Stimulated activated CD8-positive, alpha-beta memory T cell treated with anti-CD3 and anti-CD28 coated beads, Interleukin-2, amount 100 ng/mL, for 1 hour (primary cell): ENCODE measurements around the gene GSKIP.

Experiments
- DNase-seq, 2 donors: peaks; one replicate each; pipeline ENCODE4 v3.0.0-alpha.2; 2020; ENCODE audit warnings: low read depth in 2 of 2

GSKIP gene

DNA sequence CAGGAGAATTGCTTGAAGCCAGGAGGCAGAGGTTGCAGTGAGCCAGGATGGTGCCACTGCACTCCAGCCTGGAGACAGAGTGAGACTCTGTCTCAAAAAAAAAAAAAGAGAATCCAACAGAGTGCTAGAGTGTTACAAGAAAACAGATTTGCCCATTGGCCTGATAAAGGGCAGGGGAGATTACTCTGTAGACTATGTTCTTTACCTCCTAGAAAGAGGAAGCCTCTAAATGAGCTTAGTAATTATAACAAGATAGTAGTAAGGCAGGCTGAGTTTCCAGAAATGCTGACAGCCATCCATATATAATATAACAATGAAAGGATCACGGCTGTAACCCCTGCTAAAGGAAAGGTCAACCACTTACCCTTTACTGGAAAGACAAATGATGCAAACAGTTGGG is 53.0 kb downstream of the GSKIP start:
- no peak for DNase-seq

DNA sequence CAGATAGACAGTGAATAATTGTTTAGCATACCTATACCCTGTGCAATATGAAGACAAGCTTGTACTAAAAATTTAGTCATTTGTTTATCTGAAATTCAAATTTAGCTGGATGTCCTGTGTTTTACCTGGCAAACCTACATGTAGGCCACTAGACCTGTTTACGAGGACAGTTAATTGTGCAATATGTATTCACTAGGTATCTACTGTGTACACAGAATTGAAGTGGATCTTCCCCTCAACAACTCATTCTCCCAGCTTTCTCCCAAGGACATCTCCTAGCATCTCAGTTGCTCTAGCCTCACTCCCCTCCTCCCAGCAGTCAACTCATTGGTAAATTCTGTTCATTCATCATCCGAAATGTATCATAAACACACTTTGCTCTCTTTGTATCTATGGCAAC is 53.9 kb downstream of the GSKIP start:
- DNase-seq: no peak

DNA sequence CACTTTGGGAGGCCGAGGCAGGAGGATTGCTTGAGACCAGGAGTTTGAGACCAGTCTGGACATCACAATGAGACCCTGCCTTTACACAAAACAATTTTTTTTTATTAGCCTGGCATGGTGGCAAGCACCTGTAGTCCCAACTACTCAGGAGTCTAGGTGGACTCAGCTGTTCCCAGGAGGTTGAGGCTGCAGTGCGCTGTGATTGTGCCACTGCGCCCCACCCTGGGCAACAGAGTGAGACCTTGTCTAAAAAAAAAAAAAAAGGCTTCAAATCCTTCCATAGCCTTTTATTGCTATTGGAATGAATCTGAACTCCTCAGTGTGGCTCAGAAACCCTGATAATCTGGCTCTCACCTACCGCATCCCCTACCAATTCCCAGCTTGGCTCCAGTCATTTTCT is 54.7 kb downstream of the GSKIP start:
- DNase-seq: no peak

DNA sequence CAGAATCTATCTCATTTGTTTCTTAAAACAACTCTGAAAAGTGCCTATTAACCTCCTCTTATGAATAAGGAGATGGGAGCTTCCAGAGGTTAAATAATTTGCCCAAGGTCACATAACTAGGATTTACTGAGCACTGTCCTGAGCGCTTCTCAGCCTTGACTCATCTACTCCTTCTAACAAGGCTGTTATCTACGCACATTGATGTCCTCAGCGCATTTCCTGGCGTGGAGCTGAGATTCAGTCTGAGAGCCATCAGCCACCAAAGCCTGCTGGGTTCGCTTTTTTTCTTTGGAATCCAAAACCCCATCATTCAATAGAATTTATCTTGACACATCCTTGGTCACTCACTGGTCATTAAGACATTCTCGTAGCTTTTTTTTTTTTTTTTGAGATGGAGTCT is 57.9 kb downstream of the GSKIP start:
- no peak for DNase-seq

DNA sequence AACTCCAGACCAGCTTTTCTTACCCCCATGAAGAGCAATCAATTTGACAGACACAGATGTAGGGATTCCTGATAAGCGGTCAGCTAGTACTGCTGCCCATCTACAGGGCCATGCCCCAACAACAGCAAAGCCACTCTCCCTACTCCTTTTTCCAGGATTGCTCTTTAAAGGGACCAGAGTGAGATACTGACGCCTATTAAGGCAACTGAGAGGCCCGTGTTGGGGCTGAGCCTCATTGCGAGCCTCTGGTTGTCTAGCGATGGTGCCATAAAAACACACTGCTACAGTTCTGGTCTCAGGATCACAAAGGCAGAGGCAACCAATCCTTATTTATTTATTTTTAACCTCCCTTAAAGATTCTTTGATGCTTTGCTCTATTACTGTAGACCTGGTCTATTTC is 59.7 kb downstream of the GSKIP start:
- no peak for DNase-seq

DNA sequence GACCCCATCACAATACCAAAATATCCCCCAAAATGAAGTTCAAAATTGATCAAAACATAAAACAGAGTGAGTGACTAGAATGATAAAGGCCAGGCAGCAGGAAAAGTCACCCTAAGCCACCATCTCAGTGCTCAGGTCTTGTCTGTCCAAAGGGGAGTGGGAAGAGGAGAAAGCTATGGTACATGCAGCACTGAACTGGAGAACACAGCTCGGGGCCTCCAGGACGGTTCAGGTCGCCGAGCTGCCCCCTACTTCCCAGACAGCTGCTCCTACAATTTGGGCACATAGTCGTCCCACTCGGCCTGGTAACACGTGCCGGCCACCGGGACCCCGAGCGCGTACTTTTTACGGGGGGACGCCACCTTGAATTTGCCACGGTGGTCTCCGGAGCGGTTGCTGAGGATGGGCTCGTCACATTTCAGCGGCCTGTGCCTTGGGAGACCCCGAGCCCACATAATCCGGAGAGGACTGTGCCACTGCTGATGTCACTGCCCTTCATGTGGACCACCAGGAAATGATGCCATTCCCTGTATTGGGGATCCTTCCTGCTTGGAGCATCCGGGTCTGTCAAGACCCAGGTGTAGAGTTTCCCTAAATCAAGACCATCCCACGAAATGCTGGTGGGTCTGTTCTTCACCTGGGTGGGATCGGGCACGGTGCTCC is 60.3 kb downstream of the GSKIP start:
- no peak for DNase-seq

DNA sequence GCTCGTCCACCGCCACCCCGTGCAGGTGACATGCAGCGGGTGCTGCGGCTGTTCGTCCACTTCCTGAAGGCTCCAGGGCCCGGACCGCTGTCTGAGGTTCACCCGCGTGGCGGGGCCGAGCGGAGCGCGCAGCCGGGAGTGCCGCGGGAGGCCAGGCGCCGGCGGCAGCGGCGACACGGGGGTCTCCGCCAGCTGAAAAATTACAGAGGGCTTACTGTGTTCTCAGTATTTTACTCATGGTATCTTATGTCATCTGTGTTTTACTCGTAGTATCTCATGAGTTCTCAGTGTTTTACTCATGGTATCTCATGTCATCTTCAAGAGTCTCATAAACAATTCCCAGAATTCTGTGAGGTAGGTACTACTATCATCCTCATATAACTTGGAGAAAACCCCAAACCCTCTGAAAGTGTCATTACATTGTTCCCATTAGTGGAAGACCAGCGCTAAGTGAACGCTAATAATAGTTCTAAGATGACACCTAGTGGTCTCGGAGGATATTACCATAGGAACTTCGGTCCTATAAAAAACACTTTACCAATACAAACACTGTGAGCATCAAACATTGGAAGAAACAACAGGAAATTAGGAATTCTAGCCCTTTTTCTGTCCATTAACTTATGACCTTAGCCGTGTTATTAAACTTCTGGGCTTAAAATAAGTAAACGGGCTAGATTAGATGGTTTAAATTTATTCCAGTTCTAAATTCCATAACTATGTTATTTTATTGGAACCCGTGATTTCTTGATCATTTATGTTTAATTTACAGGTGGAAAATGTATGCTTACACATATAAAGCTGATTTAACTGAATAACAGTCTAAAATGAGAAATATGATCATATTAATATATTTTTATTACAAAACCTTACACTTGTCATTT is 61.0 kb downstream of the GSKIP start:
- no peak for DNase-seq

DNA sequence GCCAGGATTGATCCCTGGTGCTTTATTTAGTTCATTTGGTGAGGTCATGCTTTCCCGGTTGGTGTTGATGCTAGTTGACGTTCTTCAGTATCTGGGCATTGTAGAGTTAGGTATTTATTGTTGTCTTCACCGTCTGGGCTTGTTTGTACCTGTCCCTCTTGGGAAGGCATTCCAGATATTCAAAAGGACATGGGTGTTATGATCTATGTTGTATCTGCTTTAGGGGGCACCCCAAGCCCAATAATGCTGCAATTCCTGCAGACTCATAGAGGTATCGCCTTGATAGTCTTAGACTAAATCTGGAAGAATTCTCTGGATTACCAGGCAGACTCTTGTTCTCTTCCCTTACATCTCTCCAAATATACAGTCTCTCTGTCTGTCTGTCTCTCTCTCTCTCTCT is 70.7 kb downstream of the GSKIP start:
- no peak for DNase-seq
